B cell (primary cell): ENCODE measurements around the gene LYRM7.

Experiments used
- CTCF ChIP-seq: fragments of 200-600 bp; IDR thresholded peaks from one replicate; pipeline ENCODE4 v1.8.0; 2022; ENCODE audit warnings: antibody characterized with exemption, mild to moderate bottlenecking
- EZH2 ChIP-seq: IDR thresholded peaks from 2 replicates; pipeline ENCODE4 v1.6.1; 2012; ENCODE audit warnings: borderline replicate concordance, low read depth, mild to moderate bottlenecking, moderate library complexity, low read length; ENCODE audit not compliant: insufficient read depth, poor library complexity, severe bottlenecking

- TF ChIP-seq CTCF (no peak), EZH2 (no peak)
Observed at GRCh38 chr5:131242728-131243255, 72.0 kb downstream of the LYRM7 start.
